ENCODE results near the gene SMTN.
"Not testable (repeated sequence)": the region's sequence is repeated elsewhere in the genome, so short reads cannot be mapped to it uniquely, and the experiment has no call there.

The SMTN gene

DNA sequence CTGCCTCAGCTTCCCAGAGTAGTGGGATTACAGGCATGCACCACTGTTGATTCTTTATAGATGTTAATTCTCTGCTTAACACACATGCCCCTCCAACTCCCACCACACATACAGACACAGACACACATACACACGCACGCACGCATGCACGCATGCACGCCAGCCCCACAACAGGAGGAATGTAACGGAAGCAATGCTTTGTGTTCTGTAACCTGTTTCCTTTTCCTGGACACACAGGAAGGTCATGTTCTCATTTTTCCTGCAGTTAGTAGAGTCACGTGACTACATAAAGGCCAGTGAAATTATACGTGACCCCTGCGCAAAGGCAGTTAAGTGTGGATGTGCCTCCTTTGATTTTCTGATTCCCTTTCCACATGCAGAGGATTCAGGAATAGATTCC is 8.0 kb upstream of the SMTN start:
- DNase-seq (ENCODE audit: low spot score), result not testable (repeated sequence)

DNA sequence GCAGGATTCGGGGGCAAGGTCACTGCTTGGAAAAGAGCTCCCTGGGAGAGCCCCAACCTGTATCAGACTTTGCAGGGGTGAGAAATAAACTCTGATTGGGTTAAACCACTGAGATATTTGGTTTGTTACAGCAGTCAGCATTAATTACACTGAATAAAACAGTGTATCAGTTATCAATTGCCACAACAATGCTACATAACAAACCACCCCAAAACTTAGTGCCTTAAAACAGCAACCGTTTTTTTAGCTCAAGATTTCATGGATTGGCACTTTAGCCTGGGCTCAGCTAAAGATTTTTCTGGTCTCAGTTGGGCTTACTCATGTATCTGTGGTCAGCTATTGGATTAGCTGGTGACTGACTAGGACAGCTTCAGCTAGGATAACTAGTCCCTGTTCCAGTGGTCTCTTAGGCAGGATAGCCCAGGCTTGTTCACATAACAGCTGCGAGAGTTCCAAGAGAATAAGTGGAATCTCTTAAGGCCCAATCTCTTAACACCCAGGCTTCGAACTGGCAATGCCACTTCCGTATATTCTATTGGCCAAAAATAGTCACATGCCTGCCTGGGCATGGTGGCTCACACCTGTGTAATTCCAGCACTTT is 7.5 kb upstream of the SMTN start:
- not testable (repeated sequence) for DNase-seq (ENCODE audit: low spot score)

- DNase-seq (ENCODE audit: low spot score), result peak; percentile 69
These were observed 5.2 kb upstream of the SMTN start for GRCh38 chr22:31075961-31076360.

DNA sequence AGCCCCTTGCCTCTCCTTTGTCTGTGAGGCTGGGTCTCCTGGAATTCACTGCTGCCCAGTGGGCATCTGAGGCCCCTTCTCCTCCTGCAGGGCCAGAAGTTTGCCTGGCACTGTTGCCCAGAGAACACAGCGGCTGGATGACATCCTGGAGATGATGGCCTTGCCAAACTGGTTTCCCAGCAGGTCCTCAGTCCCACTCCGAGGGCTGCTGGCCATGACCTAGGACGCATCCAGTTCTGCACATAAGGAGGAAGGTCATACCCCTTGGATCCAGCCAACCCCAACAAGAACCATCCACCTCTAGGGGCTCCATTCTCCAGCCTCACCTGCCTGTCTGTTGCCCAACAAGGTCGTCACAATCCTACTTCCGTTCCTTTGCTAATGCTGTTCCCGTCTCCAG is 3.4 kb upstream of the SMTN start:
- DNase-seq (ENCODE audit: low spot score), result no peak

DNA sequence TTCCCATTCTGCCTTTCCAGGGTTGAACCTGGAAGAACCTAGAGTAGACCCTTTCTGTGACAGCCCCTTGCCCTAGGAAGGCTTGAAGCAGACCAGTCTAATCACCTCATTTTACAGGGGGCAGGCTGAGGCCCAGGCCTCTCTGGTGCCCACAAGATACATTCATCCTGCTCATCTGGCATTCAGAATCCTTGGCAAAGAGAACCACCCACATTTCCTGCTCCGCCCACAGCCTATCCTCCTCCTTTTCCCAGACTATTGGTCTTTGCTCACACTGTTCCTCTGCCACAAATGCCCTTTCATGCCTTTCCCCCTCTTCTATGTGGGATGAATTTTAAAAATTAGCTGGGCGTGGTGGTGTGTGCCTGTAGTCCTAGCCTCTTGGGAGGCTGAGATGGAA is 2.7 kb upstream of the SMTN start:
- DNase-seq (ENCODE audit: low spot score), result peak; percentile 29

DNA sequence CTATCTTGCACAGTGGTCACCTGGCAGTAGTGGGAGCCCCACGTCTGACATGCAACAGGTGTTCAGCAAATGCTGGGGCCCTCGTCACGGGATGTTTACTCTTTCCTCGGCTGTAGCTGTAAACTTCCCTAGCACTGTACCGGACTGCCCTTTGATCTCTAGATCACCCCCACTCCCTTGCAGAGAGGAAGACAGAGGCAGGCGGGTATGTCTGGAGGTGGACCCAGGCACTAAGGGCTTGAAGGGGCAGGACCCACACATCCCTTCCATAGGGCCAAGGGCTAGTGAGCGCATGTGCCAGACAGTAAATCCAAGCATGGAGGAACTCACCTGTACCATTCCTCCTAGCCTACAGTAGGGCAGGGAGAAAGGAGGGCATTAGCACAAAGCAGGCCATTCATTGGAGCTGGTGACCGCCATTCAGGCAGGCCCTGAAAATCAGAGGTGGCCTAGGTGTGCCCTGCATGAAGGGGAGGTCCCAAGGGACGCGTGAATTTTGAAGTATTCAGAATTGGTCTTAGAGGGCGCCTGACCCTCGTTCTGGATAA is 1.9 kb upstream of the SMTN start:
- no peak for DNase-seq (ENCODE audit: low spot score)

- DNase-seq (ENCODE audit: low spot score), result no peak
These were observed 812 bp upstream of the SMTN start for GRCh38 chr22:31080164-31080847.

GRCh38 chr22:31081963-31082605 is 966 bp downstream of the SMTN start:
- DNase-seq (ENCODE audit: low spot score), result peak; percentile 53

GRCh38 chr22:31082606-31083376 is 1.7 kb downstream of the SMTN start:
- DNase-seq (ENCODE audit: low spot score), result peak; percentile 86

DNA sequence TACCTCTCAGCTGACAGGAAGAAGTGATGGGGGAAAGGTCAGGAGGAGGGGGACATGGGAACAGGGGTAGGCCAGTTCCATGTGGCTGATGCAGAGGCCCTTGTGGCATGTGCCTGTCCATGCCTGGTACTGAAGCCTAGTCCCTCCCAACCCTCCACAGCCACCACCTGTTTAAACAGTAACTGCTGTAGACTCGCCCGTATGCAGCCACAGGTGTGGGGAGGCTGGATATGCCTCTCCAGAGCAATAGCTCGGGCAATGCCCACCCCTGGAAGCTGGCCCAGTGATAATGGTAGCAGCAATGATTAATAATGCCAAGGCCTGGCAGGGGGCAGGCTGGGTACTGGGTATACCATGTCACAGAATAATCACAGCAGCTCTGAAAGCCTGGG is 2.3 kb downstream of the SMTN start:
- no peak for DNase-seq (ENCODE audit: low spot score)

GRCh38 chr22:31083923-31084810 is 3.0 kb downstream of the SMTN start:
- DNase-seq (ENCODE audit: low spot score), result peak; percentile 28

GRCh38 chr22:31084811-31085492 is 3.8 kb downstream of the SMTN start:
- DNase-seq (ENCODE audit: low spot score), result peak; percentile 94

GRCh38 chr22:31085493-31085824 is 4.3 kb downstream of the SMTN start:
- no peak for DNase-seq (ENCODE audit: low spot score)

DNA sequence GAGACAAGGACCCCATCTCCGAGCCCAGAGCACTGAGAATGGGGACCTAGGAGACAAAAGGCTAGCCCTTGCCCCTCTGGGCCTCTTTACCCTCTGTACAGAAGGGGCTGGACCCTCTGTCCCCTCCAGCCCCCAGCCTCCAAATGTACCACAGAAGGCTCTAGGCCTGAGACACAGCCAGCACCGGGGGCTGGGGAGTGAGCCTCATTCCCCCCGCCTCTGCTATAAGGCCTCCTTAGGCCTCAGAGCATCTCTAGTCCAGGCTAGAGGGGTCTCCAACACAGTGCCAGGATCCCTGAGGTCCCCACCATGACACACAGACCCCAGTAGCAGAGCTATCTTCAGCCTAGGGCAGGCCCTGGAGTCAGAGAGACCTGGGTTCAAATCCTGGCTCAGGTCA is 4.8 kb downstream of the SMTN start:
- DNase-seq (ENCODE audit: low spot score), result no peak

- peak; percentile 2 for DNase-seq (ENCODE audit: low spot score)
These were observed 5.7 kb downstream of the SMTN start for GRCh38 chr22:31086703-31087330.

- DNase-seq (ENCODE audit: low spot score), result peak; percentile 2
These were observed 6.7 kb downstream of the SMTN start for GRCh38 chr22:31087744-31088215.

DNA sequence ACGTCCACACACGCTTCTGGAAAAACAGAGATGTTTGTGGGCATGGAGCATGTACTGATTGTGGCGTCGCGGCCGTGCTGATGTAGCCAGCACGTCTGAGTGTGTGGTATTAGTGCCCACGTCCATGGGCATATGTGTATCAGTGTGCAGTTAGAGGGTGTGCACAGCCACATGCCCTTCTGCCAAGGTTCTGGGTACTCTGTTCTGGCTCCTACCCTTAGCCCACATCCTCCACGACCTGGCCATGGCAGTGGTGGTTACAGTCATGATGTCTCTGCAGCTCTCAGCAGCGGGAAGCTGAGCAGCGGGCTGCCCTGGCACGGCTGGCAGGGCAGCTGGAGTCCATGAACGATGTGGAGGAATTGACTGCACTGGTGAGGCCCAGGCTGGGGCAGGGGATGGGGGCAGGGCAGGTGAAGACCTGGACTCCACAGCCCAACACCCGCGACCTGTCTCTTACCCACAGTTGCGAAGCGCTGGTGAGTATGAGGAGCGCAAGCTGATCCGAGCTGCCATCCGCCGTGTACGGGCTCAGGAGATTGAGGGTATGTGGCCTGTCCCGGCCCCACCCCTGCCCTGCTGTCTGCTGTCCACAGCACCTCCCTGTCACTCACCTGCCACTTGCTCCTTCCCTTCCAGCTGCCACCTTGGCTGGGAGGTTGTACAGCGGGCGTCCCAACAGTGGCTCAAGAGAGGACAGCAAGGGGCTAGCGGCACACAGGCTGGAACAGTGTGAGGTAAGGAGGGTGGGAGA is 7.3 kb downstream of the SMTN start:
- no peak for DNase-seq (ENCODE audit: low spot score)

DNA sequence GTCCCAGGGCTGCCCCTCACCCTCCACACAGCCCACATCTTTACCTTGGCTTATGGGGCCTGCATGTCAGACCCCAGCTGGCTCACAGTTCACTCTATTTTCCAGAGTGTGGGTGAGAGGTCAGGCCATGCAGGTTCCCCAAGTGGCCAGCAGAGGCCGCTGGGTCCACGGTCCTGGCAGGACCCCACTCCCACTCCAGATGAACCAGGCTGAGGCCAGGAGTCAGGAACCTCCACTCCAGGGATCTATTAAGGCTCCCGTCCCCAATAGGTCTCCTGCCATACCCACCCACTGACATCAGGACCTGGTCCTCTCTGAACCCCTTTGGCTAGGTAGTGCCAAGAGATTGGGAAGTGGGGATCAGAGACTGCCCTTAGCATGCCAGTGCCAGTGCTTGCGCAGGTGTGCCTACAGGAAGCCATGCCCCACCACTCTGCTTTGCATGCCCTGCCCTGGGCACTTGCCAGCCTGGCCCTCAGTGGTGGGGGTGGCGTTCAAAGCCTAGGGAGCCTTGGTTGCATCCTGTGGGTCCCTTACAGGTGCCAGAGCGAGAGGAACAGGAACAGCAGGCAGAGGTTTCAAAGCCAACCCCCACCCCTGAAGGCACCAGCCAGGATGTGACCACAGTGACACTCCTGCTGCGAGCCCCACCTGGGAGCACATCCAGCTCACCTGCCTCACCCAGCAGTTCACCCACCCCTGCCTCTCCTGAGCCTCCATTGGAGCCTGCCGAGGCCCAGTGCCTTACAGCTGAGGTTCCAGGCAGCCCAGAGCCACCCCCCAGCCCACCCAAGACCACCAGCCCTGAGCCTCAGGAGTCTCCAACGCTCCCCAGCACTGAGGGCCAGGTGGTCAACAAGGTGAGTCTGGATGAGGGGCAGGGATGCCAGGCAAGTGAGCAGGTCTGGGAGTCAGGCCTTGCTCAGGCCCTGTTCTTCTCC is 8.3 kb downstream of the SMTN start:
- DNase-seq (ENCODE audit: low spot score), result peak; percentile 76
